Measurements from ENCODE around the gene ALDH3B1.

DNA sequence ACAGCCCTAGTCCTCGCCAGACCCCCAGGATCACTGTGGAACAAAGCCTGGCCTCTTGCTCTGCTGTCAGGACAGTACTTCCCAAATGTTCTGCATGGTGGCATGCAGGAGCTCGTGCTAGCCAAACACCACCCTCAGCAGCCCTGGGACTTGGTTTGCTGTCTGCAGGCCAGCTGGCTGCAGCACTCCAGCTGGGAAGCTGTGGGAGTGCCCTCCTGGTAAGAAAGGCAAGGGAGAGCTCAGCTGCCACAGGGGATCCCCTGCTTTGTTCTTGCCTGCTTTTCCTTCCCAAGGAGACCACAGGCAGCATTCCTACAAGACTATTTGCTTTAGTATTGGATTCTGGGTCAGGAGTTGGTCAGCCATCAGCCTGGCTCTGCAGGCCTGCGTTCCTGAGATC is 56.6 kb downstream of the ALDH3B1 start:
- TF ChIP-seq, protein P1, sequence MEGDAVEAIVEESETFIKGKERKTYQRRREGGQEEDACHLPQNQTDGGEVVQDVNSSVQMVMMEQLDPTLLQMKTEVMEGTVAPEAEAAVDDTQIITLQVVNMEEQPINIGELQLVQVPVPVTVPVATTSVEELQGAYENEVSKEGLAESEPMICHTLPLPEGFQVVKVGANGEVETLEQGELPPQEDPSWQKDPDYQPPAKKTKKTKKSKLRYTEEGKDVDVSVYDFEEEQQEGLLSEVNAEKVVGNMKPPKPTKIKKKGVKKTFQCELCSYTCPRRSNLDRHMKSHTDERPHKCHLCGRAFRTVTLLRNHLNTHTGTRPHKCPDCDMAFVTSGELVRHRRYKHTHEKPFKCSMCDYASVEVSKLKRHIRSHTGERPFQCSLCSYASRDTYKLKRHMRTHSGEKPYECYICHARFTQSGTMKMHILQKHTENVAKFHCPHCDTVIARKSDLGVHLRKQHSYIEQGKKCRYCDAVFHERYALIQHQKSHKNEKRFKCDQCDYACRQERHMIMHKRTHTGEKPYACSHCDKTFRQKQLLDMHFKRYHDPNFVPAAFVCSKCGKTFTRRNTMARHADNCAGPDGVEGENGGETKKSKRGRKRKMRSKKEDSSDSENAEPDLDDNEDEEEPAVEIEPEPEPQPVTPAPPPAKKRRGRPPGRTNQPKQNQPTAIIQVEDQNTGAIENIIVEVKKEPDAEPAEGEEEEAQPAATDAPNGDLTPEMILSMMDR (IDR thresholded peaks at IDR 0.05; ENCODE audit: insufficient read depth, low read depth, low read length), result no peak
- no peak for TF ChIP-seq EZH2 (IDR thresholded peaks at IDR 0.05; ENCODE audit: insufficient read depth, low read length)
